Measurements from ENCODE around the gene STK26.
"Not testable (repeated sequence)": the region's sequence is repeated elsewhere in the genome, so short reads cannot be mapped to it uniquely, and the experiment has no call there.

STK26 gene

GRCh38 chrX:132022967-132023895 lies at the start of gene STK26:
Gene STK26, plus strand, starts transcription at chrX:132023302. Its CDS starts 316 bp downstream, at chrX:132023618.
- DNase-seq (ENCODE audit: low read depth in 2 of 2), result peak; percentile 46 to 56

- DNase-seq (ENCODE audit: low read depth in 2 of 2), result no peak
These were observed 47.3 kb upstream of the STK26 start for GRCh38 chrX:131975851-131976250.

GRCh38 chrX:131977619-131978018 lies 45.5 kb upstream of the STK26 start:
- DNase-seq (ENCODE audit: low read depth in 2 of 2), result no peak

- DNase-seq (ENCODE audit: low read depth in 2 of 2), result no peak
These were observed 44.0 kb upstream of the STK26 start for GRCh38 chrX:131979116-131979515.

- no peak for DNase-seq (ENCODE audit: low read depth in 2 of 2)
These were observed 37.5 kb upstream of the STK26 start for GRCh38 chrX:131985526-131986049.

GRCh38 chrX:131987252-131987651 lies 35.9 kb upstream of the STK26 start:
- DNase-seq (ENCODE audit: low read depth in 2 of 2), result no peak

GRCh38 chrX:131988236-131988635 lies 34.9 kb upstream of the STK26 start:
- no peak for DNase-seq (ENCODE audit: low read depth in 2 of 2)

- no peak for DNase-seq (ENCODE audit: low read depth in 2 of 2)
These were observed 22.0 kb upstream of the STK26 start for GRCh38 chrX:132001127-132001526.

- DNase-seq (ENCODE audit: low read depth in 2 of 2), result no peak
These were observed 18.4 kb upstream of the STK26 start for GRCh38 chrX:132004728-132005127.

GRCh38 chrX:132009350-132009749 lies 13.8 kb upstream of the STK26 start:
- DNase-seq (ENCODE audit: low read depth in 2 of 2), result no peak

GRCh38 chrX:132010213-132010612 lies 12.9 kb upstream of the STK26 start:
- not testable (repeated sequence) for DNase-seq (ENCODE audit: low read depth in 2 of 2)

- DNase-seq (ENCODE audit: low read depth in 2 of 2), result no peak
These were observed 7.2 kb upstream of the STK26 start for GRCh38 chrX:132015875-132016274.

GRCh38 chrX:132016628-132017430 lies 6.3 kb upstream of the STK26 start:
- no peak for DNase-seq (ENCODE audit: low read depth in 2 of 2)

- DNase-seq (ENCODE audit: low read depth in 2 of 2), result no peak
These were observed 5.5 kb upstream of the STK26 start for GRCh38 chrX:132017431-132018185.

GRCh38 chrX:132022198-132022966 lies 720 bp upstream of the STK26 start:
- no peak for DNase-seq (ENCODE audit: low read depth in 2 of 2)

- DNase-seq (ENCODE audit: low read depth in 2 of 2), result peak in 1 of 2 donors; percentile 15
These were observed 839 bp downstream of the STK26 start for GRCh38 chrX:132023896-132024386.

GRCh38 chrX:132025041-132025440 lies 1.9 kb downstream of the STK26 start:
- DNase-seq (ENCODE audit: low read depth in 2 of 2), result no peak

GRCh38 chrX:132030264-132030663 lies 7.2 kb downstream of the STK26 start:
- no peak for DNase-seq (ENCODE audit: low read depth in 2 of 2)

GRCh38 chrX:132031867-132032266 lies 8.8 kb downstream of the STK26 start:
- DNase-seq (ENCODE audit: low read depth in 2 of 2), result no peak

- DNase-seq (ENCODE audit: low read depth in 2 of 2), result no peak
These were observed 10.1 kb downstream of the STK26 start for GRCh38 chrX:132033166-132033565.

GRCh38 chrX:132034648-132035047 lies 11.5 kb downstream of the STK26 start:
- no peak for DNase-seq (ENCODE audit: low read depth in 2 of 2)
